H9 (cell line): ENCODE measurements around the gene NT5DC4. TPM values are rescaled to one million over a fixed set of nuclear protein-coding genes. Genes with fewer than 3 reads are reported as not detected.

ENCODE experiments used
- DNase-seq: peaks from one replicate; pipeline ENCODE4 v3.0.0-alpha.2; 2017
- H2AFZ ChIP-seq: one replicate; pipeline ENCODE4 v1.6.1; 2013; ENCODE audit warnings: mild to moderate bottlenecking, low read length, control low read depth, moderate library complexity
- H2AK5ac ChIP-seq: 2 replicates; pipeline ENCODE4 v1.6.1; 2013; ENCODE audit warnings: low read length, control low read depth, mixed read lengths; ENCODE audit not compliant: insufficient read length
- H2BK120ac ChIP-seq: one replicate; pipeline ENCODE4 v1.6.1; 2013; ENCODE audit warnings: low read depth, mild to moderate bottlenecking, low read length, control low read depth, inconsistent platforms; ENCODE audit not compliant: poor library complexity, severe bottlenecking
- H2BK12ac ChIP-seq: 2 replicates; pipeline ENCODE4 v1.6.1; 2013; ENCODE audit warnings: low read length, control low read depth, mixed read lengths, low read depth; ENCODE audit not compliant: insufficient read length
- H2BK15ac ChIP-seq: 2 replicates; pipeline ENCODE4 v1.6.1; 2013; ENCODE audit warnings: low read depth, low read length, control low read depth
- H2BK20ac ChIP-seq: one replicate; pipeline ENCODE4 v1.6.1; 2013; ENCODE audit warnings: low read depth, mild to moderate bottlenecking, low read length, control low read depth, inconsistent platforms; ENCODE audit not compliant: poor library complexity, severe bottlenecking
- H2BK5ac ChIP-seq: 2 replicates; pipeline ENCODE4 v1.6.1; 2013; ENCODE audit warnings: low read length, control low read depth, mixed read lengths; ENCODE audit not compliant: insufficient read length
- H3K14ac ChIP-seq: 2 replicates; pipeline ENCODE4 v1.6.1; 2013; ENCODE audit warnings: low read length, control low read depth; ENCODE audit not compliant: insufficient read depth
- H3K18ac ChIP-seq: 2 replicates; pipeline ENCODE4 v1.6.1; 2013; ENCODE audit warnings: low read depth, mild to moderate bottlenecking, mixed read lengths, low read length, control low read depth; ENCODE audit not compliant: insufficient read length
- H3K23ac ChIP-seq: 2 replicates; pipeline ENCODE4 v1.6.1; 2013; ENCODE audit warnings: low read length, control low read depth, mixed read lengths, low read depth; ENCODE audit not compliant: insufficient read length
- H3K23me2 ChIP-seq: 2 replicates; pipeline ENCODE4 v1.6.1; 2013; ENCODE audit warnings: low read depth, mild to moderate bottlenecking, mixed read lengths, low read length, control low read depth; ENCODE audit not compliant: insufficient read length, poor library complexity, severe bottlenecking
- H3K27ac ChIP-seq: 2 replicates; pipeline ENCODE4 v1.5.1; 2013; ENCODE audit warnings: low read length, control low read depth, mixed read lengths, low read depth; ENCODE audit not compliant: insufficient read length
- H3K27me3 ChIP-seq: 2 replicates; pipeline ENCODE4 v1.6.1; 2013; ENCODE audit warnings: low read length, control low read depth, inconsistent platforms; ENCODE audit not compliant: insufficient read depth
- H3K4ac ChIP-seq: 2 replicates; pipeline ENCODE4 v1.6.1; 2013; ENCODE audit warnings: low read depth, mild to moderate bottlenecking, control low read depth, inconsistent platforms, low read length, moderate library complexity
- H3K4me1 ChIP-seq: 2 replicates; pipeline ENCODE4 v1.6.1; 2013; ENCODE audit warnings: low read length, control low read depth, inconsistent platforms; ENCODE audit not compliant: insufficient read depth
- H3K4me2 ChIP-seq: 2 replicates; pipeline ENCODE4 v1.6.1; 2013; ENCODE audit warnings: low read length, control low read depth, mixed read lengths; ENCODE audit not compliant: insufficient read length, insufficient read depth
- H3K56ac ChIP-seq: 2 replicates; pipeline ENCODE4 v1.6.1; 2013; ENCODE audit warnings: low read depth, mild to moderate bottlenecking, mixed read lengths, low read length, control low read depth; ENCODE audit not compliant: insufficient read length
- H3K79me1 ChIP-seq: 2 replicates; pipeline ENCODE4 v1.6.1; 2013; ENCODE audit warnings: low read depth, mild to moderate bottlenecking, moderate library complexity, low read length, control low read depth, inconsistent platforms; ENCODE audit not compliant: insufficient read depth, poor library complexity, severe bottlenecking
- H3K79me2 ChIP-seq: 2 replicates; pipeline ENCODE4 v1.6.1; 2013; ENCODE audit warnings: low read length, control low read depth, inconsistent platforms; ENCODE audit not compliant: insufficient read depth
- H3K9ac ChIP-seq: 2 replicates; pipeline ENCODE4 v1.6.1; 2013; ENCODE audit warnings: low read length, control low read depth, mixed read lengths; ENCODE audit not compliant: insufficient read length; ENCODE audit errors: extremely low read depth
- H3K9me3 ChIP-seq: one replicate; pipeline ENCODE4 v1.6.1; 2013; ENCODE audit warnings: low read depth, low read length, inconsistent platforms; ENCODE audit not compliant: control insufficient read depth
- H3T11ph ChIP-seq: one replicate; pipeline ENCODE4 v1.6.1; 2013; ENCODE audit warnings: mild to moderate bottlenecking, low read length, control low read depth, inconsistent platforms
- H4K20me1 ChIP-seq: one replicate; pipeline ENCODE4 v1.6.1; 2013; ENCODE audit not compliant: control insufficient read depth, insufficient read length, insufficient read depth
- H4K5ac ChIP-seq: 2 replicates; pipeline ENCODE4 v1.6.1; 2013; ENCODE audit warnings: low read depth, mild to moderate bottlenecking, mixed read lengths, low read length, control low read depth; ENCODE audit not compliant: insufficient read length
- H4K8ac ChIP-seq: replicated peaks from 2 replicates; pipeline ENCODE4 v1.6.1; 2013; ENCODE audit warnings: low read length, control low read depth, mixed read lengths, low read depth; ENCODE audit not compliant: insufficient read length
- H4K91ac ChIP-seq: 2 replicates; pipeline ENCODE4 v1.6.1; 2013; ENCODE audit warnings: low read depth, mild to moderate bottlenecking, moderate library complexity, mixed read lengths, low read length, control low read depth; ENCODE audit not compliant: insufficient read length
- H3K27ac Mint-ChIP-seq, 3 experiments: 2 replicates in 2 of 3; 3 replicates in 1 of 3; pipeline ENCODE4 v1.8.0; 2020 to 2021; ENCODE audit warnings: mixed read lengths in 3 of 3, mild to moderate bottlenecking in 1 of 3, moderate library complexity in 1 of 3
- H3K27me3 Mint-ChIP-seq: 2 replicates; pipeline ENCODE4 v1.8.0; 2021; ENCODE audit warnings: low read depth, mild to moderate bottlenecking, moderate library complexity, mixed read lengths
- H3K36me3 Mint-ChIP-seq, 3 experiments: 2 replicates in 2 of 3; 3 replicates in 1 of 3; pipeline ENCODE4 v1.8.0; 2020 to 2021; ENCODE audit warnings: low read depth in 3 of 3, mixed read lengths in 3 of 3; ENCODE audit not compliant: insufficient read depth in 1 of 3
- H3K4me1 Mint-ChIP-seq, 2 experiments: 2 replicates each; pipeline ENCODE4 v1.8.0; 2020; ENCODE audit warnings: mixed read lengths in 2 of 2
- H3K4me3 Mint-ChIP-seq, 2 experiments: 2 replicates in 1 of 2; 3 replicates in 1 of 2; pipeline ENCODE4 v1.8.0; 2020 to 2021; ENCODE audit warnings: mild to moderate bottlenecking in 2 of 2, mixed read lengths in 2 of 2, moderate library complexity in 1 of 2
- H3K9me3 Mint-ChIP-seq, 2 experiments: 2 replicates in 1 of 2; 3 replicates in 1 of 2; pipeline ENCODE4 v1.8.0; 2020; ENCODE audit warnings: mild to moderate bottlenecking in 2 of 2, mixed read lengths in 2 of 2, moderate library complexity in 1 of 2
- WGBS: extraction: QIAGEN DNeasy Blood & Tissue Kit; methylation state at CpG from one replicate; pipeline ENCODE4 v1.1.7; 2013; ENCODE audit warnings: missing lambda C conversion rate, low lambda C conversion rate, mixed read lengths; ENCODE audit not compliant: insufficient read length; ENCODE audit errors: extremely low coverage; 5-methylcytosine and 5-hydroxymethylcytosine counted together
- total RNA-seq: library from RNA; stranded (reverse); gene quantifications from 2 replicates; pipeline ENCODE4 v1.2.1, GENCODE V29; 2021
- TF ChIP-seq, protein P1 (sequence below): fragments of 200-600 bp; sonication (generic); conservative IDR thresholded peaks from 3 replicates; pipeline ENCODE4 v1.8.0; 2021; ENCODE audit warnings: antibody characterized with exemption, mild to moderate bottlenecking

Gene NT5DC4
- total RNA-seq, 1 experiment from 2014 or later, result not detected

DNA sequence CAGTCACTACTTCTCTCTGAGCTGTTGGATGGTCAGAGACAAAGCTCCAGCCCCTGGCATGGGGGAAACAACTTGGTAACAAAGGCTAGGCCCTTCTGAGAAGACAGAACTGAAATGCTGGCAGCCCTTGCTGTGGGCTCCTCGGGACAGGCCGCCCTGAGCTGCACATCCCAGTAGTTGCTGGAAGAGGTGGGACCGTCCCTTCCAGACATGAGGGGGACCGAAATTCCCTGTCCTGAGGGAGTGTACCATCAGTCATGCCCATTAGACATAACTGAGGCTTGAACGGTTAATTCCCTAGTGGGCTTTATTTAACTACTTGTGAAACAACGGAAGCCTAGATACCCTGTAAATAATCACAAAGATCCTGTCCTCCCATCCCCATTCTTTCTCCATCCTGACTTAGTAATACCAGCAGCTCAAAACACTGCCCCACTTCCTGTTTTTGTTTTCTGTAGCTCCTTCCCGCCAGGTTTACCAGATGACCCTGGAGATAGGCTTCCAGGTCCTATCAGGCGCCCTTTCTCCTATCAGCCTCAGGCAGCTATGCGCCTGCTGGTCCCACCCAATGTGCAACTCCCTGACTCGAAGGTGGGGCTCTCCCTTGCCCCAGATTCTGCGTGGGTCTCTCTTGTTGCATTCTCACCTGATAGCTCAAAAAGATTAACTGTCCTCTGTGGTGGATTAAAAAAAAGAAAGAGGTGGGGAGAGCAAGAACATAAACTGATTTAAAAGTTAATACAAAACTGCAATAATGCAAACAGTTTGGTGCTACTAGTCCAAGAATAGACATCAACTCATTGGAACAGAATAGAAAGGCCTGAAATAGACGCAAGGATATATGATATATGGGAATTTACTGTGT, 37.0 kb upstream of the NT5DC4 start:
- H2AK5ac ChIP-seq, result no peak overlapping the region
- no peak overlapping the region for H4K5ac ChIP-seq
- no peak overlapping the region for H2BK15ac ChIP-seq
- no peaks in the 10 kb centered on the region for H3K36me3 Mint-ChIP-seq
- no peak overlapping the region for H2AFZ ChIP-seq
- no peak overlapping the region for H2BK5ac ChIP-seq
- no peak for DNase-seq
- no peak overlapping the region for H3T11ph ChIP-seq
- peaks cover 1% of the 10 kb centered on the region; the same call in 1 of the 2 replicates for H3K27me3 Mint-ChIP-seq
- no peak overlapping the region for H3K9ac ChIP-seq
- no peak overlapping the region for H3K4me3 Mint-ChIP-seq
- H3K9me3 ChIP-seq, result no peaks in the 10 kb centered on the region
- H3K27ac Mint-ChIP-seq, result peak overlapping the region in 1 of 3 experiments; percentile 70; a peak in 1 of 7 replicates
- no peak overlapping the region for H3K18ac ChIP-seq
- H3K4me2 ChIP-seq, result no peak overlapping the region
- no peaks in the 10 kb centered on the region for H3K27me3 ChIP-seq
- no CpG with 5 or more reads among the region's 12 CpGs for WGBS
- peaks cover 0 to 8% of the 10 kb centered on the region in 2 experiments; a peak in 2 of 4 replicates for H3K4me1 Mint-ChIP-seq
- H3K14ac ChIP-seq, result no peak overlapping the region
- no peak overlapping the region for H3K27ac ChIP-seq
- H3K56ac ChIP-seq, result no peak overlapping the region
- H3K9me3 Mint-ChIP-seq, result no peaks in the 10 kb centered on the region
- no peak overlapping the region for H4K91ac ChIP-seq
- H2BK120ac ChIP-seq, result no peak overlapping the region
- no peak overlapping the region for H4K8ac ChIP-seq
- no peak overlapping the region for H3K4ac ChIP-seq
- no peaks in the 10 kb centered on the region for H3K4me1 ChIP-seq
- H2BK20ac ChIP-seq, result no peak overlapping the region
- TF ChIP-seq, protein P1, sequence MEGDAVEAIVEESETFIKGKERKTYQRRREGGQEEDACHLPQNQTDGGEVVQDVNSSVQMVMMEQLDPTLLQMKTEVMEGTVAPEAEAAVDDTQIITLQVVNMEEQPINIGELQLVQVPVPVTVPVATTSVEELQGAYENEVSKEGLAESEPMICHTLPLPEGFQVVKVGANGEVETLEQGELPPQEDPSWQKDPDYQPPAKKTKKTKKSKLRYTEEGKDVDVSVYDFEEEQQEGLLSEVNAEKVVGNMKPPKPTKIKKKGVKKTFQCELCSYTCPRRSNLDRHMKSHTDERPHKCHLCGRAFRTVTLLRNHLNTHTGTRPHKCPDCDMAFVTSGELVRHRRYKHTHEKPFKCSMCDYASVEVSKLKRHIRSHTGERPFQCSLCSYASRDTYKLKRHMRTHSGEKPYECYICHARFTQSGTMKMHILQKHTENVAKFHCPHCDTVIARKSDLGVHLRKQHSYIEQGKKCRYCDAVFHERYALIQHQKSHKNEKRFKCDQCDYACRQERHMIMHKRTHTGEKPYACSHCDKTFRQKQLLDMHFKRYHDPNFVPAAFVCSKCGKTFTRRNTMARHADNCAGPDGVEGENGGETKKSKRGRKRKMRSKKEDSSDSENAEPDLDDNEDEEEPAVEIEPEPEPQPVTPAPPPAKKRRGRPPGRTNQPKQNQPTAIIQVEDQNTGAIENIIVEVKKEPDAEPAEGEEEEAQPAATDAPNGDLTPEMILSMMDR, result no peak
- no peak overlapping the region for H3K23ac ChIP-seq
- no peaks in the 10 kb centered on the region for H3K79me1 ChIP-seq
- H3K23me2 ChIP-seq, result no peaks in the 10 kb centered on the region
- H2BK12ac ChIP-seq, result no peak overlapping the region
- H4K20me1 ChIP-seq, result no peaks in the 10 kb centered on the region
- no peaks in the 10 kb centered on the region for H3K79me2 ChIP-seq
